SH-SY5Y (cell line): Measurements from ENCODE around the gene GNAI3.

Experiments used
- GATA2 ChIP-seq: IDR thresholded peaks from 2 replicates; pipeline ENCODE4 v1.6.1; 2011; ENCODE audit warnings: mild to moderate bottlenecking, low read depth, low read length
- GATA3 ChIP-seq: IDR thresholded peaks from 2 replicates; pipeline ENCODE4 v1.6.1; 2011; ENCODE audit warnings: low read depth, mild to moderate bottlenecking, low read length, moderate library complexity

DNA sequence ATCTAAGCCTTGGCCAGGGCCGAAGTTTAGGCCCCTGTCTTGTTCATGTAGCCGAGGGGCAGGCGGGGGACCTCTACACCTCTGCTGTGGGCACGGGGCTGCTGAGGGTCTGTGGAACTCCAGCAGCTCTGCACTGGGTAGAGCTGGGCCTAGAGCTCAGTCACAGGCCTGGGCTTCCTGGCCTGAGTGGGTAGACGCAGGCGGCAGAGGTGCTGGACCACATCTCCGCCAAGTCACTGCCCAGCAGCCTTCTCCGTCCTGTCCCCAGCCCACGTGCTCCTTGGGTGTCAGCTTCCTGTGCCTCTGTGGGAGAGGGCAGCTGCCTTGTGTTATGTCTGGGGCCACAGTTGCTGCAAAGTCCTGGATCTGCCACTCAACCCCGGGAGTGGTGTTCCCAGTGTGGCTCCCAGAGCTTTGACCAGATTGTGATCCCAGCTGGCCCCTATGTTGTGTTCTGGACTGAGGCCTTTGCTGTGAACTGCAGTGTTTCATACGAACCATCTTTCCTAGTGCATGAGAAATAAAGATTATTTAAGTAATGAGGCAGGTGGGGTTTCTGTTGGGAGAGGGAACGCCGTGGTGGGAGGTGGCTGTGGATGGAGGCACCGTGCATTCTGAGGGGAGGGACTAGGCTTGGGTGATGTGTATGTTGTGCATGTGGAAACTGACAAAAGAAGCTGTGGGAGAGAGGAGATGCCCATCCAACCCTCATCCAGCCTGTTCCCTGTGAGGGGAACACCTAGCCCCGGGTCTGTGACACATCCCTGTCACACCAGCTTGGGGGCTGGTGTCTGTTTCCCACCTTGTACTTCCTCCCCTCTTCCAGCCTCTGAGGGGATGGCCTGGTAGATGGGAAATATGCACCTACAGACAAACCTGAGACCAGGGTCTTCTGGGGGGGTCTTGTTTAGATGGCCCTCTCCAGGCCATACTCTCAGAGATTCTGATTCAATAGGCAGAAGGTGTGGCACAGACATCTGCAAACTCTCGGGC lies 83.4 kb downstream of the GNAI3 start:
- TF ChIP-seq GATA2 (no peak), GATA3 (no peak)
